Measurements from ENCODE around the gene ELOB.
A peak's percentile ranks its signal among the peaks of the same experiment; 100 is the strongest.

ELOB gene

DNA sequence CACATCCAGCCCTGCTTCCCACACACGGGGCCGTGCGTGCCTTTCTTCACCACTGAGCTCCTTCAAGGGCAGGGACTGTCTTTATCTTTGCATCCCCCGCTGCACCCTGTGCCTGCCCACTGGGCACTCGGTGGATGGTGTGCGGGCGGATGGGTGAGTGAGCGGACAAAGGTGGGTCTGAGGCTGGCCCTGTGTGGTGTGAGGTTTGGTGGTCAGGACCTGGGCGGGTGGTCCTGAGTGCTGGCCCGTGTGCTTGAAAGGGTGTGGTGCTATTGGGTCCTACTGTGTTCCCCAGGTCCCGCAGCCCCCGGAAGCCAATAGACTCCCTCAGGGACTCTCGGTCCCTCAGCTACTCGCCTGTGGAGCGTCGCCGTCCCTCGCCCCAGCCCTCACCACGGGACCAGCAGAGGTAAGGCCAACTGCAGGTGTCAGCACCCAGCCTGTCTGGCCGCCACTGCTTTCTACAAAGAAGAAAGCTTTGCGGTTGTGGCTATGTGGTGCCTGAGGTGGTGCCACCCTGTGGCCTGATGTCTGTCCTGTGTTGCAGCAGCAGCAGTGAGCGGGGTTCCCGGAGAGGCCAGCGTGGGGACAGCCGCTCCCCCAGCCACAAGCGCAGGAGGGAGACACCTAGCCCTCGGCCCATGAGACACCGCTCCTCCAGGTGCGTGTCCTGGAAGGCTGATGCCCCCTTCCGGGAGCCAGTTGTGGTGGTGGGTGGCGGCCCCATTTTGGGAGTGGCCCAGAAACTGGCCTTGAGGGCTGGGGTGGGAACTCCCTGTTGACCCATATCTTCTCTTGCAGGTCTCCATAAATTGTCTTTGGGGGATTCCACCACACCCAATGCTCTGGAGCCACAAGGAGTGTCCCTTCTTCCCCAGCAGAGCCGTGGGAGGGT lies 6.8 kb downstream of the ELOB start:
- Histone ChIP-seq H2BK12ac (ENCODE audit: low read length) (no peak overlapping the region), H3K36me3 (ENCODE audit: control insufficient read depth in 1 of 2, insufficient read depth in 2 of 2, low read length in 2 of 2) (peaks cover 90 to 94% of the 10 kb centered on the region in 2 experiments), H3K14ac (ENCODE audit: low read length) (no peak overlapping the region), H3K18ac (ENCODE audit: low read length) (no peak overlapping the region), H3K4me3 (ENCODE audit: low read depth, low read length) (no peak overlapping the region), H3K4me1 (ENCODE audit: control insufficient read depth in 1 of 2, insufficient read depth in 2 of 2, low read length in 2 of 2) (no peaks in the 10 kb centered on the region), H3K9ac (ENCODE audit: low read length) (no peak overlapping the region), H3K27me3 (ENCODE audit: insufficient read depth, low read length) (no peaks in the 10 kb centered on the region), H3K4ac (ENCODE audit: low read depth, low read length) (no peak overlapping the region), H2BK5ac (ENCODE audit: low read depth, low read length, poor library complexity) (no peak overlapping the region), H2BK120ac (ENCODE audit: insufficient read depth, low read length, poor library complexity) (no peak overlapping the region), H2AK5ac (ENCODE audit: low read length) (no peak overlapping the region), H4K8ac (ENCODE audit: low read depth, low read length) (no peak overlapping the region), H4K91ac (ENCODE audit: low read depth, low read length) (no peak overlapping the region), H3K27ac (ENCODE audit: low read depth, low read length) (no peak overlapping the region), H4K12ac (ENCODE audit: low read depth, low read length) (peak overlapping the region; percentile 36), H3K79me1 (ENCODE audit: low read length) (no peaks in the 10 kb centered on the region), H3K9me3 (ENCODE audit: insufficient read depth, low read depth, low read length) (peaks cover 5% of the 10 kb centered on the region), H3K23ac (ENCODE audit: low read length) (no peak overlapping the region), H3K4me2 (ENCODE audit: low read length) (no peak overlapping the region), H2AFZ (ENCODE audit: insufficient read depth, low read length, poor library complexity) (no peak overlapping the region), H3K79me2 (ENCODE audit: control insufficient read depth, insufficient read depth, low read length, poor library complexity) (no peaks in the 10 kb centered on the region)
- no CpG with 5 or more reads among the region's 32 CpGs for WGBS (ENCODE audit: extremely low coverage, insufficient coverage, insufficient read length)
- DNase-seq: no peak

- Histone ChIP-seq H2BK12ac (ENCODE audit: low read length) (no peak overlapping the region), H3K18ac (ENCODE audit: low read length) (no peak overlapping the region), H4K12ac (ENCODE audit: low read depth, low read length) (no peak overlapping the region), H3K23ac (ENCODE audit: low read length) (no peak overlapping the region), H3K79me2 (ENCODE audit: control insufficient read depth, insufficient read depth, low read length, poor library complexity) (no peaks in the 10 kb centered on the region), H3K14ac (ENCODE audit: low read length) (no peak overlapping the region), H3K9ac (ENCODE audit: low read length) (no peak overlapping the region), H3K9me3 (ENCODE audit: insufficient read depth, low read depth, low read length) (peaks cover 5% of the 10 kb centered on the region), H3K27ac (ENCODE audit: low read depth, low read length) (no peak overlapping the region), H3K79me1 (ENCODE audit: low read length) (no peaks in the 10 kb centered on the region), H2AFZ (ENCODE audit: insufficient read depth, low read length, poor library complexity) (no peak overlapping the region), H3K4ac (ENCODE audit: low read depth, low read length) (no peak overlapping the region), H3K4me3 (ENCODE audit: low read depth, low read length) (no peak overlapping the region), H2BK5ac (ENCODE audit: low read depth, low read length, poor library complexity) (no peak overlapping the region), H4K91ac (ENCODE audit: low read depth, low read length) (no peak overlapping the region), H4K8ac (ENCODE audit: low read depth, low read length) (no peak overlapping the region), H2AK5ac (ENCODE audit: low read length) (no peak overlapping the region), H3K4me1 (ENCODE audit: control insufficient read depth in 1 of 2, insufficient read depth in 2 of 2, low read length in 2 of 2) (no peaks in the 10 kb centered on the region), H3K4me2 (ENCODE audit: low read length) (no peak overlapping the region), H2BK120ac (ENCODE audit: insufficient read depth, low read length, poor library complexity) (no peak overlapping the region), H3K27me3 (ENCODE audit: insufficient read depth, low read length) (no peaks in the 10 kb centered on the region), H3K36me3 (ENCODE audit: control insufficient read depth in 1 of 2, insufficient read depth in 2 of 2, low read length in 2 of 2) (peaks cover 91 to 95% of the 10 kb centered on the region in 2 experiments)
- WGBS (ENCODE audit: extremely low coverage, insufficient coverage, insufficient read length): no CpG with 5 or more reads among the region's 14 CpGs
- DNase-seq: no peak
Observed at GRCh38 chr16:2769675-2770056, 7.4 kb downstream of the ELOB start.

DNA sequence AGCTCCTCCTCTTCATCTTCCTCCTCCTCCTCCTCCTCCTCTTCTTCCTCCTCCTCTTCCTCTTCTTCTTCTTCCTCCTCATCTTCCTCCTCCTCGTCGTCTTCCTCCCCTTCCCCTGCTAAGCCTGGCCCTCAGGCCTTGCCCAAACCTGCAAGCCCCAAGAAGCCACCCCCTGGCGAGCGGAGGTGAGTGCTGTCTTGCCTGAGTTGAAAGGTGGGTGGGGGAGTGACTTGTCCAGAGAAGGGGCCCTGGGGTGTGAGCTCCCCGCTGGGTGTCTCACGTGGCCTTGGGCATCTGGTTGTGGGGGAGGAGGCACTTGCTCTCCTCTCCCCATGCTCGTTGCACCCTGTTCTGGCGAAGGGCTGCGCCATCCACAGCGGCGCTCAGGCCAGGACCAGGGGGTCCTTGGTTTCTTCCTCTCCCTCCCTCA lies 8.0 kb downstream of the ELOB start:
- Histone ChIP-seq H2AK5ac (ENCODE audit: low read length) (no peak overlapping the region), H3K18ac (ENCODE audit: low read length) (no peak overlapping the region), H3K36me3 (ENCODE audit: control insufficient read depth in 1 of 2, insufficient read depth in 2 of 2, low read length in 2 of 2) (peaks cover 89 to 96% of the 10 kb centered on the region in 2 experiments), H3K23ac (ENCODE audit: low read length) (no peak overlapping the region), H2BK12ac (ENCODE audit: low read length) (no peak overlapping the region), H3K79me1 (ENCODE audit: low read length) (no peaks in the 10 kb centered on the region), H3K4me3 (ENCODE audit: low read depth, low read length) (no peak overlapping the region), H3K79me2 (ENCODE audit: control insufficient read depth, insufficient read depth, low read length, poor library complexity) (no peaks in the 10 kb centered on the region), H3K4me2 (ENCODE audit: low read length) (no peak overlapping the region), H3K27ac (ENCODE audit: low read depth, low read length) (no peak overlapping the region), H3K4me1 (ENCODE audit: control insufficient read depth in 1 of 2, insufficient read depth in 2 of 2, low read length in 2 of 2) (no peaks in the 10 kb centered on the region), H4K91ac (ENCODE audit: low read depth, low read length) (no peak overlapping the region), H3K27me3 (ENCODE audit: insufficient read depth, low read length) (no peaks in the 10 kb centered on the region), H3K9me3 (ENCODE audit: insufficient read depth, low read depth, low read length) (peaks cover 5% of the 10 kb centered on the region), H3K14ac (ENCODE audit: low read length) (no peak overlapping the region), H3K4ac (ENCODE audit: low read depth, low read length) (no peak overlapping the region), H2BK5ac (ENCODE audit: low read depth, low read length, poor library complexity) (no peak overlapping the region), H4K8ac (ENCODE audit: low read depth, low read length) (no peak overlapping the region), H4K12ac (ENCODE audit: low read depth, low read length) (no peak overlapping the region), H3K9ac (ENCODE audit: low read length) (no peak overlapping the region), H2AFZ (ENCODE audit: insufficient read depth, low read length, poor library complexity) (no peak overlapping the region), H2BK120ac (ENCODE audit: insufficient read depth, low read length, poor library complexity) (no peak overlapping the region)
- 100% methylated on average over 2 of the region's 11 CpGs for WGBS (ENCODE audit: extremely low coverage, insufficient coverage, insufficient read length)
- no peak for DNase-seq

- no peak overlapping the region for H3K27ac ChIP-seq (ENCODE audit: low read depth, low read length)
- no peaks in the 10 kb centered on the region for H3K27me3 ChIP-seq (ENCODE audit: insufficient read depth, low read length)
- no peak overlapping the region for H4K12ac ChIP-seq (ENCODE audit: low read depth, low read length)
- H3K9me3 ChIP-seq (ENCODE audit: insufficient read depth, low read depth, low read length): peaks cover 5% of the 10 kb centered on the region
- H2BK12ac ChIP-seq (ENCODE audit: low read length): no peak overlapping the region
- no peak overlapping the region for H3K23ac ChIP-seq (ENCODE audit: low read length)
- WGBS (ENCODE audit: extremely low coverage, insufficient coverage, insufficient read length): no CpG with 5 or more reads among the region's 17 CpGs
- no peak overlapping the region for H2BK5ac ChIP-seq (ENCODE audit: low read depth, low read length, poor library complexity)
- peaks cover 86 to 97% of the 10 kb centered on the region in 2 experiments for H3K36me3 ChIP-seq (ENCODE audit: control insufficient read depth in 1 of 2, insufficient read depth in 2 of 2, low read length in 2 of 2)
- H4K8ac ChIP-seq (ENCODE audit: low read depth, low read length): no peak overlapping the region
- H3K79me2 ChIP-seq (ENCODE audit: control insufficient read depth, insufficient read depth, low read length, poor library complexity): no peaks in the 10 kb centered on the region
- H2AFZ ChIP-seq (ENCODE audit: insufficient read depth, low read length, poor library complexity): no peak overlapping the region
- H2BK120ac ChIP-seq (ENCODE audit: insufficient read depth, low read length, poor library complexity): no peak overlapping the region
- no peak overlapping the region for H3K4me3 ChIP-seq (ENCODE audit: low read depth, low read length)
- H2AK5ac ChIP-seq (ENCODE audit: low read length): no peak overlapping the region
- H4K91ac ChIP-seq (ENCODE audit: low read depth, low read length): no peak overlapping the region
- H3K4ac ChIP-seq (ENCODE audit: low read depth, low read length): no peak overlapping the region
- no peak overlapping the region for H3K9ac ChIP-seq (ENCODE audit: low read length)
- DNase-seq: no peak
- no peak overlapping the region for H3K18ac ChIP-seq (ENCODE audit: low read length)
- H3K14ac ChIP-seq (ENCODE audit: low read length): no peak overlapping the region
- no peaks in the 10 kb centered on the region for H3K79me1 ChIP-seq (ENCODE audit: low read length)
- no peak overlapping the region for H3K4me2 ChIP-seq (ENCODE audit: low read length)
- H3K4me1 ChIP-seq (ENCODE audit: control insufficient read depth in 1 of 2, insufficient read depth in 2 of 2, low read length in 2 of 2): no peaks in the 10 kb centered on the region
Observed at GRCh38 chr16:2768403-2769089, 8.5 kb downstream of the ELOB start.

All from trophoblast cell (in vitro differentiated cells and primary cell).